ENCODE results near the gene AP4E1. TPM values are rescaled to one million over a fixed set of nuclear protein-coding genes. Genes with fewer than 3 reads are reported as not detected.

Gene AP4E1
- total and polyA plus RNA-seq, 2 donors (not counting 3 experiments of a cell fraction or from before 2014, with no cell fraction given): 1.6 to 9.8 TPM

DNA sequence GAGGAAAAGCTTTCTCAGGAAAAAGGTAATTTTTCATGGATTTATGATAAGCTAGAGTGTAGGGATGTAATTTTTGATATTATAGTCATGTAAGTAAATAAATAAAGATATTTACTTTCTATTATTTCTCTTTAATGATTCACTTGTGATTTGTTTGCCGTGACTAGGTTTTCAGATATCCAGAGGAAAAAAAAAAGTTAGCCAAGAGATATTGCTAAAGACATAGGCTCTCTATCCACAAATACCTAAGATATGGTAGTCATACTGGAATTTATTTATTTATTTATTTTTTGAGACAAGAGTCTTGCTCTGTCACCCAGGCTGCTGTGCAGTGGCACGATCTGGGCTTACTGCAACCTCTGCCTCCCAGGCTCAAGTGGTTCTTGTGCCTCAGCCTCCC is 59.9 kb downstream of the AP4E1 start:
- no peak overlapping the region for H2AFZ ChIP-seq (ENCODE audit: low read depth, low read length)
- no peaks in the 10 kb centered on the region for H3K9me3 ChIP-seq (replicated peaks; ENCODE audit: control insufficient read depth, insufficient read depth, low read length)
- ChIA-PET CTCF (interaction anchor here (1.1 to 1.2 kb wide), 2 partner anchors 12 to 17 kb away, joined by 3 to 4 read pairs; no protein-coding TSS in a partner anchor), POLR2A (no interaction called here)
- TF ChIP-seq, protein P1, sequence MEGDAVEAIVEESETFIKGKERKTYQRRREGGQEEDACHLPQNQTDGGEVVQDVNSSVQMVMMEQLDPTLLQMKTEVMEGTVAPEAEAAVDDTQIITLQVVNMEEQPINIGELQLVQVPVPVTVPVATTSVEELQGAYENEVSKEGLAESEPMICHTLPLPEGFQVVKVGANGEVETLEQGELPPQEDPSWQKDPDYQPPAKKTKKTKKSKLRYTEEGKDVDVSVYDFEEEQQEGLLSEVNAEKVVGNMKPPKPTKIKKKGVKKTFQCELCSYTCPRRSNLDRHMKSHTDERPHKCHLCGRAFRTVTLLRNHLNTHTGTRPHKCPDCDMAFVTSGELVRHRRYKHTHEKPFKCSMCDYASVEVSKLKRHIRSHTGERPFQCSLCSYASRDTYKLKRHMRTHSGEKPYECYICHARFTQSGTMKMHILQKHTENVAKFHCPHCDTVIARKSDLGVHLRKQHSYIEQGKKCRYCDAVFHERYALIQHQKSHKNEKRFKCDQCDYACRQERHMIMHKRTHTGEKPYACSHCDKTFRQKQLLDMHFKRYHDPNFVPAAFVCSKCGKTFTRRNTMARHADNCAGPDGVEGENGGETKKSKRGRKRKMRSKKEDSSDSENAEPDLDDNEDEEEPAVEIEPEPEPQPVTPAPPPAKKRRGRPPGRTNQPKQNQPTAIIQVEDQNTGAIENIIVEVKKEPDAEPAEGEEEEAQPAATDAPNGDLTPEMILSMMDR (IDR thresholded peaks at IDR 0.05; ENCODE audit: extremely low read depth in 1 of 2, insufficient read depth in 1 of 2, low read depth in 1 of 2, low read length in 2 of 2): no peak
- no peak for TF ChIP-seq GATA2 (IDR thresholded peaks at IDR 0.05; ENCODE audit: insufficient read depth, insufficient read length, low read depth, low read length)
- no peak for TF ChIP-seq JUN (IDR thresholded peaks at IDR 0.05; ENCODE audit: borderline replicate concordance, insufficient read depth, insufficient read length, low read depth)
- TF ChIP-seq EZH2 (IDR thresholded peaks at IDR 0.05; ENCODE audit: borderline replicate concordance, low read depth, low read length, severe bottlenecking): no peak
- TF ChIP-seq, protein P2, sequence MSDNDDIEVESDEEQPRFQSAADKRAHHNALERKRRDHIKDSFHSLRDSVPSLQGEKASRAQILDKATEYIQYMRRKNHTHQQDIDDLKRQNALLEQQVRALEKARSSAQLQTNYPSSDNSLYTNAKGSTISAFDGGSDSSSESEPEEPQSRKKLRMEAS (IDR thresholded peaks at IDR 0.05; ENCODE audit: insufficient read depth, insufficient read length): no peak
- TF ChIP-seq FOS (IDR thresholded peaks at IDR 0.05; ENCODE audit: borderline replicate concordance, insufficient read depth, low read length): no peak
- TF ChIP-seq POLR2AphosphoS5 (IDR thresholded peaks at IDR 0.05; ENCODE audit: insufficient read depth, low read depth, low read length): no peak
- TF ChIP-seq POLR2A (IDR thresholded peaks at IDR 0.05; ENCODE audit: low read depth, low read length): no peak
- TF ChIP-seq MYC (IDR thresholded peaks at IDR 0.05; ENCODE audit: low read depth, low read length): no peak
- dilution Hi-C loops (cut with MboI; ENCODE audit: extremely low pct_ligation_motif_present, low sequenced_read_pairs) (no loop called here), intact Hi-C loops (cut with micrococcal nuclease) (no loop called here)
- H3K4me1 ChIP-seq (ENCODE audit: control insufficient read depth, extremely low read depth, insufficient read depth, low read length): no peaks in the 10 kb centered on the region
- peaks cover 0 to 2% of the 10 kb centered on the region in 2 experiments for H3K36me3 ChIP-seq (ENCODE audit: control insufficient read depth in 2 of 2, extremely low read depth in 1 of 2, insufficient read depth in 2 of 2, low read length in 2 of 2)
- no peak for FAIRE-seq
- no peak overlapping the region for H3K4me3 ChIP-seq (replicated peaks in 1 of 3; ENCODE audit: insufficient read depth in 1 of 3, low read depth in 1 of 3, low read length in 3 of 3)
- BruUV-seq (replicated peaks): no TSS peak
- H3K79me2 ChIP-seq (ENCODE audit: control insufficient read depth, insufficient read depth, low read length): no peaks in the 10 kb centered on the region
- no peaks in the 10 kb centered on the region for H3K27me3 ChIP-seq (ENCODE audit: control insufficient read depth in 2 of 2, insufficient read depth in 2 of 2, low read length in 2 of 2)
- H3K9ac ChIP-seq (replicated peaks; ENCODE audit: extremely low read depth, insufficient read depth, low read length): no peak overlapping the region
- H3K9me1 ChIP-seq (replicated peaks; ENCODE audit: control insufficient read depth, extremely low read depth, insufficient read depth, low read length): no peaks in the 10 kb centered on the region
- no peak for DNase-seq (ENCODE audit: low read depth, low spot score)
- no peaks in the 10 kb centered on the region for H4K20me1 ChIP-seq (replicated peaks; ENCODE audit: control insufficient read depth, extremely low read depth, insufficient read depth, low read length)
- no peak overlapping the region for H3K27ac ChIP-seq (ENCODE audit: insufficient read depth, low read depth, low read length)
- no peak overlapping the region for H3K4me2 ChIP-seq (ENCODE audit: insufficient read depth, low read length)

Data from endothelial cell of umbilical vein (primary cell).